HS-5 (cell line): Measurements from ENCODE around the gene PGD.
"Not testable (repeated sequence)": the region's sequence is repeated elsewhere in the genome, so short reads cannot be mapped to it uniquely, and the experiment has no call there.

ENCODE experiments used
- DNase-seq: peaks from one replicate; pipeline ENCODE4 v3.0.0-alpha.2; 2012; ENCODE audit warnings: low read depth

The PGD gene

DNA sequence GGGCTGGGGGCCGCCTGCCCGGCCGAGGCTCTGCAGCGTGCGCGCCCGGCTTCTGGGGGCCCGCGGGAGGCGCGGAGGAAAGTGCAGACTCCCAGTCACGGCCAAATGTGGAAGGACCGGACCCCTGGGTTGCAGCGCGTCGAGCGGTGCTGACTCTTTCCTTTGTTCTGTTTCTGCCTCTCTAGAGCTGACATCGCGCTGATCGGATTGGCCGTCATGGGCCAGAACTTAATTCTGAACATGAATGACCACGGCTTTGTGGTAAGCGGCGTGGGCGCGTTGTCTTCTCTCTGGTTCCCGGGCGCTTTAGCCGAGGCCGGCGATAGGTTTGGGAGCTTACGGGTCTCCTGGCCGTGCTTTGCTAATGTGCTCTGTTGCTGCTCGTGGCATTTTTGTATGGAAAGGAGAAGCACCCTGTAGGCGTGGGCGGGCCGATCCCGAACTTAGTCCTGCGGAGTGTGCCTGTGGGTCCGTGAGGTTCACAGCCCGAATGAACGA is 629 bp downstream of the PGD start:
- no peak for DNase-seq

DNA sequence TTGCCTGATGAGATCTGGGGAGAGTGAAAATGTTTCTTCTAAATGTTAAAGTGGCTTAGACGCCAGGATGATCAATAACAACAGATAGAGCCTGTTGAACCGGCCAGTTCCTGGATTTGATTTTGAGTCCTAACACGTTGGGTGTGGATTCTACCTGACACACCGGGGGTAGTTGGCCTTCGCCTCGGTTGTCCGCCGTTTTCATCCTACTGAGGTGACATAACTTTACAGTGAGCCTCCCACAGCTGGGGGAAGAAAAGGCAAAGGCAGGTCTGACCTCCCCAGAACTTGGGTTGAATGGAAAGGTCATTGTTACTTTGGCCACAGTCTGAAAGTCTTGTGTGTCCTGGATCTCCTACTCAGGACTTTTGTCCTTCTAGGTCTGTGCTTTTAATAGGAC is 1.1 kb downstream of the PGD start:
- no peak for DNase-seq

DNA sequence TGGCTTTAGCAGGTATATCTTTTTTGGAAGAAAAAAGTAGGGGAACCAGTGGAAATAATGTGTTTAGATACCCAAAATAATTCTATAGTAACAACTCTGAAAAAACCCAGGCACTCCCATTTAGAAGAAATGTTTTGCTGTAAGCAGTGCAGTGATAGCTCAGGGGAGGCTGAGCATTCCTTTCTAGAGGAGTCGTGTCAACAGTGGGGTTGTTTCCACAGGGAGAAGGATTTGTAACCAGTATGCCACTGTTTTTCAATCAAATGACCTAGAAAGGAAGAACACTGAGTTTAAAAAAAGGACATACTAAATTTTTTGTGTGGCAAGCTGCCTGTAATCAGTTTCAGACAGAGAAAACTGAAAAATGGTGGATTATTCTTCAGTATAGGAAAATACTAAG is 2.4 kb downstream of the PGD start:
- DNase-seq: no peak

DNA sequence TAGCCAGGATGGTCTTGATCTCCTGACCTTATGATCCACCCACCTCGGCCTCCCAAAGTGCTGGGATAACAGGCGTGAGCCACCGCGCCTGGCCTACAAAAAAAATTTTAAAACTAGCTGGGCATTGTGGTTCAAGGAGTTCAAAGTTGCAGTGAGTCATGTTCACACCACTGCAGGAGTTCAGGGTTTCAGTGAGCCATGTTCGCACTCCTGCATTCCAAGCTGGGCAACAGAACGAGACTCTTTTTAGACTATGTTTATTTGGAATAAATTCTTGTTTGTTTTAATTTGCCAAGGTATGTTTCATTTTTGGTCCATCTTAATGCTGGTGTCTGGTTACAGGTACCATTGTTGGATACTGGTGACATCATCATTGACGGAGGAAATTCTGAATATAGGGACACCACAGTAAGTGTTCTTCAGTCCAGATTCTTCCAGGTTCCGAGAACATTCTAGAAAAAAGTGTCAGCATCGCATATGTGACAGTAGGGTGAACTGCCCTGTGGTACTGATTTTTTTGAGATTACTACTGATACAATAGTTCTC is 3.9 kb downstream of the PGD start:
- no peak for DNase-seq

DNA sequence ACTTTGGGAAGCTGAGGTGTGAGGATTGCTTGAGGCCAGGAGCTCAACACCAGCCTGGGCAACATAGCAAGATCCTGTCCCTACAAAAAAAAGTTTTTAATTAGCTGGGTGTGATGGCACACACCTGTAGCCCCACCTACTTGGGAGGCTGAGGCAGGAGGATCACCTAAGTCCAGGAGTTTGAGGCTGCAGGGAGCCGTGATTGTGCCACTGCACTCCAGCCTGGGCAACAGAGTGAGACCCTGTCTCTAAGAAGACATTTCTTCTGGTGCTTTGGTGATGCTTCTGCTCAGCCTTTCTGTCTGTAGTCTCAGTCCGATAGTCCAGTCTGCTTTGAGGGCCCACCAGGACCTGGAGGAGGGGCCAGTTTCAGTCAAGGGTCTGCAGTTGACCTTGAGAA is 8.3 kb downstream of the PGD start:
- DNase-seq: no peak

DNA sequence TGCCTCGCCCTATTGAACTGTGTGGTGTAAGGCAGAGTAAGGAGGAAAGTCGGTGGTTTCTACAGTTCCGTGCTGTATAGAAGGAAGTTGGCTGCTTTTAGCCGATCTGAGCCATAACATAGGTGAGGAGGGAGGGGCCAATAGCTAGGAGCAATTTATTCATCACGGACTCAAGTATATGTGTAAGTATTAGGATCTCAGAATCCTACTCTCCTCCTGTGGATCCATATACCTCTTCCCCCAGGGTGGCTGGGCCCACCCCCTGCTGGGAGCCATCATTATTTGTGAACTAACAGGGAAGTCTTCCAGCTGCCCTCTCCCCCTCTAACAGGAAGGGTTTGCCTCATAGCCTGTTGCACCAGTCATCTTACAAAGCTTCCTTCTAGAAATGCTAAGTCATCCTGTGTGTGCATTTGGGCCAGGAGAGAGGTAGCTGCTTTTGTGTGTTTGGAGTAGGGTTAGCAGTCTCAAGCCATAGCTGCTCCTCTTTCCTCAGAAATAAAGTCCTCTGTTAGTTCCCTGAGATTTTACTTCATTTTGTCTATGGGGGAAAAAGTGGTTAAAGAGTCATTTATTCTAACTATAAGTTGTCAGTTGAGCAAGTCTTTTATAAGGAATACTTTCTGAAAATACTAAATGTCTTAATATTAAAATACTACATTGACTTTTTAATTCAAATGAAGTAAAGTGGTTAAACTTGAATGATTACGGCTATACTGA is 16.5 kb downstream of the PGD start:
- DNase-seq: no peak

DNA sequence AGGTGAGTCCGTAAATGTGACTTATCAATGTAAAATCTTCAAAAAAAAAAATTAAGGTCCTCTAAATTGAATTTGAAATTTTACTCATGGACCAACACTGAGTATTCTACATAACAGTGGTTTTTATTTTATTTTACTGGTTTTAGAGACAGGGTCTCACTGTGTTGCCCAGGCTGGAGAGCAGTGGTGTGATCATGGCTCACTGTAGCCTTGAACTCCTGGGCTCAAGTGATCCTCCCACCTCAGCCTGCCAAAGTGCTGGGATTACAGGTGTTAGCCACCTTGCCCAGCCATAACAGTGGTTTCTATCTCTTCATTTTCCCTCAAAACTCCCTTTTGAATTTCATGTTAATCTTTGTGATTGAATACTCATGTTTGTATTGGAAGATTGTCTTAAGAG is 17.1 kb downstream of the PGD start:
- DNase-seq: not testable (repeated sequence)

DNA sequence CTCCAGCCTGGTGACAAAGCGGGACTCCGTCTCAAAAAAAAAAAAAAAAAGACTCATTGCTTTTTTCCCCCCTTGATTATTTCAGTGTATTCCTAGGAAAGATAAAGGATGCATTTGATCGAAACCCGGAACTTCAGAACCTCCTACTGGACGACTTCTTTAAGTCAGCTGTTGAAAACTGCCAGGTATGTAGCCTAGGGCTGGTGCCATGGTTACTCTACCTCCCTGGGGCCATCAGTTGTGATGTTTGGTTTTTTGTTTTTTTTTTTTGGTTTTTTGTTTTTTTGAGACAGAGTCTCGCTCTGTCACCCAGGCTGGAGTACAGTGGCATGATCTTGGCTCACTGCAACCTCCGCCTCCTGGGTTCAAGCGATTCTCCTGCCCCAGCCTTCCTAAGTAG is 19.9 kb downstream of the PGD start:
- DNase-seq: not testable (repeated sequence)

DNA sequence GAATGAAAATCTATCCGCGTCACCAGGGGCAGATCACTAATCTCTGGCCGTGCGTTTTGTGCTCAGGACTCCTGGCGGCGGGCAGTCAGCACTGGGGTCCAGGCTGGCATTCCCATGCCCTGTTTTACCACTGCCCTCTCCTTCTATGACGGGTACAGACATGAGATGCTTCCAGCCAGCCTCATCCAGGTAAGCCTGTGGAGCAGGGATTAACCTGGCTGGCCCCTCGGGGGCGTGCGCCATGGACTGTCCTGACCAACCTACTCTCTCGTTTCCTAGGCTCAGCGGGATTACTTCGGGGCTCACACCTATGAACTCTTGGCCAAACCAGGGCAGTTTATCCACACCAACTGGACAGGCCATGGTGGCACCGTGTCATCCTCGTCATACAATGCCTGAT is 20.5 kb downstream of the PGD start:
- DNase-seq: no peak

DNA sequence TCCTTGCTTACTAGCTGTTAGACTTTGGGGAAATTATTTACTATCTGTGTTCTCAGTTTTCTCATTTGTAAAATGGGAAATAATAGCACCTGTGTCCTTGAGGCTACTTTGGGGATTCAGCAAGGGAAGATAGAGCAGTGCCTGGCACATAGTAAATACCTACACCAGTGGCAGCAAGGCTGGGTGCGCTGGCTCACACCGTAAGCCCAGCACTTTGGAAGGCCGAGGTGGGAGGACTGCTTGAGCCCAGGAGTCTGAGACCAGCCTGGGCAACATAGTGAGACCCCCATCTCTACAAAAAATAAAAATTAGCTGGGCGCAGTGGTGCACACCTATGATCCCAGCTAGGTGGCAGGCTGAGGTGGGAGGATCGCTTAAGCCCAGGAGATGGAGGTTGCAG is 22.8 kb downstream of the PGD start:
- DNase-seq: no peak

DNA sequence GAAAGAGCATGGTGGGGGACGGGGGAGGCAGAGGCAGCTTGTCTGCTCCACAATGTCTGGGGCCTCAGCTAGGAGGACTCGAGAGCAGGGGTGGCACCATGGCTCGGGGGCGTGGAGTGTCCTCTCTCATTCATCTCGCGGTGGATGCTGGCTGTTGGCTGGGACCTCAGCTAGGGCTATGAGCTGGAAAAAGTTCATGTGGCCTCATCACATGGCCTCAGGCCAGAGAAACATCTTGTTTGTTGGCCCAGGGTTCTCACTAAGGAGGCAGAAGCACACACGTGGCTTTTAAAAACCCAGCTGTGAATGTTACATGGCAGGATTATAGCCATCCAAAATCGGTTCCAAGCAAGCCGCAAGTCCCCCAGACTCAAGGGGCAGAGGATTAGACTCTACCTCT is 25.2 kb downstream of the PGD start:
- DNase-seq: no peak

DNA sequence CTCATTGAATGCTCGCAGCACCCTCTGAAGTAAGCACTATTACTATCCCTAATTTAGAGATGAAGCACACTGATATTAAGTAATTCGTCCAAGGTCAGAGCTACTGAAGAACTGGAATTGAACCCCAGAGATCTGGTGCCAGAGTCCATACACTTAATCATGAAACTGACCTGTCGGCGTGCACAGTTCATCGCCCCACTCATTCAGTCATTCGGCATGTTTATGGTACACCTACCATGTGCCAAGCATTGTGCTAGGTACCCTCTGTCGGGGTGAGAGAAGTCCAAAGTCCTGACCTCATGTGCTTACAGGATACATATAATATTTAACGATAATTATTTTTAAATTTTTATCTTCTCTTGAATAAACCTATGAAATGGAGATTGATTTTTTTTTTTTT is 25.8 kb downstream of the PGD start:
- DNase-seq: no peak

DNA sequence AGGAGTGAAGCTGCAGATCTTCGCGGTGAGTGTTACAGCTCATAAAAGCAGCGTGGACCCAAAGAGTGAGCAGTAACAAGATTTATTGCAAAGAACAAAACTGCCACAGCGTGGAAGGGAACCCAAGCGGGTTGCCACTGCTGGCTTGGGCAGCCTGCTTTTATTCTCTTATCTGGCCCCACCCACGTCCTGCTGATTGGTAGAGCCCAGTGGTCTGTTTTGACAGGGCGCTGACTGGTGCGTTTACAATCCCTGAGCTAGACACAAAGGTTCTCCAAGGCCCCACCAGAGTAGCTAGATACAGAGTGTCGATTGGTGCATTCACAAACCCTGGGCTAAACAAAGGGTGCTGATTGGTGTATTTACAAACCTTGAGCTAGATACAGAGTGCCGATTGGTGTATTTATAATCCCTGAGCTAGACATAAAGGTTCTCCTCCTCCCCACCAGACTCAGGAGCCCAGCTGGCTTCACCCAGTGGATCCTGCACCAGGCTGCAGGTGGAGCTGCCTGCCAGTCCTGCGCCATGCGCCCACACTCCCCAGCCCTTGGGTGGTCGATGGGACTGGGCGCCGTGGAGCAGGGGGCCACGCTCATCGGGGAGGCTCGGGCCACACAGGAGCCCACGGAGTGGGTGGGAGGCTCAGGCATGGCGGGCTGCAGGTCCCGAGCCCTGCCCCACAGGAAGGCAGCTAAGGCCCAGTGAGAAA is 27.1 kb downstream of the PGD start:
- DNase-seq: not testable (repeated sequence)

DNA sequence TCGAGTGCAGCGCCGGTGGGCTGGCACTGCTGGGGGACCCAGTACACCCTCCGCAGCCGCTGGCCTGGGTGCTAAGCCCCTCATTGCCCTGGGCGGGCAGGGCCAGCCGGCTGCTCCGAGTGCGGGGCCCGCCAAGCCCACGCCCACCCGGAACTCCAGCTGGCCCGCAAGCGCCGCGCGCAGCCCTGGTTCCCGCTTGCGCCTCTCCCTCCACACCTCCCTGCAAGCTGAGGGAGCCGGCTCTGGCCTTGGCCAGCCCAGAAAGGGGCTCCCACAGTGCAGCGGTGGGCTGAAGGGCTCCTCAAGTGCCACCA is 27.6 kb downstream of the PGD start:
- not testable (repeated sequence) for DNase-seq

DNA sequence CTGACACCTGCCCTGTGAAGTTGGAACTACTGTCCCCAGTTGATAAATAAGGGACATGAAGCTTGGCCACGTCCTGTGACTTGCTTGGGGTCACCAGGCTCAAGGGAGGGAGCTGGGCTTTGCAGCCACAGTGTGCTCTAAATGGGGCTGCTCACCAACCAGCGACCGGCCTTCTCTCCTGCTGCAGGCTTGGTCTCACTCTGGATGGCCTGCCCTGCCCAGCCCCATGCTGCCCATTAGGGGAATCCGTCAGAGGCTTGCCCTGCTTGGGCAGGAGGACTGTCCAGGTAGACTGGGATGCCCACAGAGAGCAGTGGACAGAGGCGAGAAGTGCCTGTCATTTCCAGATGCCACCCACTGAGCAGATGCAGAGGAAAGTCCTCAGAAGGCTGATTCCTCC is 30.1 kb downstream of the PGD start:
- DNase-seq: no peak

DNA sequence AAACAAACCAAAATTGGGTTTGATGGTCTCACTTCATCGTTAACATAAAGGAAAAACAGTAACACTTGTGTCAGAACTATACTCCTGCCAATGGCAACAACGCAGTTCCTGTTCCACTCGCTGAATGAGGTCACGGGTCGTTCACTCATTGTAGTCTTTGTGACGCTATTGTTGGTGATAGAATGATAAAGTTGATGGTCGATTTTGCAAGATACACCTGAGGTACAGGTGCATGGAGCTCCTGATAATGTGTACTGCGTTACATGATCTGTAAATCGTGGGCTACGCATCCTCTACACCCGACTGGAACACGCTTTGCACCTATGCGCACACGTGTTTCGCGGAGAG is 31.0 kb downstream of the PGD start:
- DNase-seq: no peak

DNA sequence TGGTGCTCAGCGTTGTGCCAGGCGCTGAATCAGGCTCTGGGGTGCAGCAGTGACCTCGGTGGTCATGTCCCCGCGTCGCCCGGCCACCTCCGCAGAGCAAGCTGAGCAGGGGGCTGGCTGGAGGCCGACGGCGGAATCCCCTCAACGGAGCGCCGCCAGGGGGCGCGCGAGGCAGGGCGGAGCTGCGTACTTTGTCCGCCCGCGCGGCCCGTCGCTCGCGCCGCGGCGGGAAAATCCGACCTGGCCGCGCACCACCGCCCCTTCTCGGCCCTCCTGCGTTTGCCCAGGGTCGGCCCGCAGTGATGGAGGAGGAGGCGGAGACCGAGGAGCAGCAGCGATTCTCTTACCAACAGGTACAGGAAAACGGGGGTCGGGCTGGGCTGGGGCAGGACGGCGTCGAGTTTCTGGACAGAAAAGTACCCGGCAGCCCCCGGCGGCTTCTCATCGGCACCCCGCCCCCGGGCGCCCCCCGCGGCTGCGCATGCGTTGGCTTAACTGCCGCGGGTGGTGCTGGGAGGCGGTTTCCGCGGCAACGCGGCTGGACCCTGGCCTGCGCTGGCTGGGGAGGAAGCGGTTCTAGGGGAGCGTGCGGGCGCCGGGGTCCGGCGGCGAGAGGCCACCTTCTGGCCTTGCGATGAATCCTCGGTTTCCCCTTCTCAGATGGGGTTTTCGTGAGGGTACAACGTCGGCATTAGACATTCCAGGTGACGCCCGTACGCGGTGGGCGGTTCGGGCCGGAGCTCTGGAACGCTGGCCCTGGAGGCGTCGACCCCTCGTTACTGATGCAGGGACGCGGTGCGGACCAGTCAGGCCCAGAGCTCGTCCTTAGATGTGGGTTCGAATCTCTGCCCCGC is 31.6 kb downstream of the PGD start, which contains the start of gene CENPS:
TSS of gene CENPS (plus strand) at position 218 of the 854 bp plus-strand sequence. CDS start at position 303, 85 bp downstream.
- DNase-seq: peak; percentile 56

DNA sequence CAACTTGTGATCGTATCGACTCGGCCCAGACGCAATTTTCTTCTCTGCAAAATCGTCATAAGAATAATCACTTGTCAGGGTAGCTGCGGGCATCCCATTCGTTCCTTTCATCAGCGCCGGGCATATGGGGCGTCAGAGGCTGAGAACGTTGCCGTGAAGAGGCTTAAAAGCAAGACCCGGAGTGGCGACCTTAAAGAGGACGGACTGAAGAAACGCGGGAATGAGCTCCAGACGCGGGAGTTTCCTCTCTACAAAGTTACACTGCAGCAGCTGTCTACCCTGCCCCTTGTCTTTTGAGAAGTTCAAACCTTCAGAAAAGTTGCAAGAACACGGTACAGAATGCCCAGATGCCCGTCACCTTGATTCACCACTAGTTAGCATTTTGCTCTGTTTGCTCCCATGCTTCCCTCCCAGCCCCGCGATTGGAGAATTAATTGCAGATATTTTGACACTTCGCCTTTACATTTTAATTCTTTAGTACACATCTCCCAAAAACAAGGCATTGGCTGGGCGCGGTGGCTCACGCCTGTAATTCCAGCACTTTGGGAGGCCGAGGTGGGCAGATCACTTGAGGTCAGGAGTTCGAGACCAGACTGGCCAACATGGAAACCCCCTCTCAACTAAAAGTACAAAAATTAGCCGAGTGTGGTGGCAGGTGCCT is 32.3 kb downstream of the PGD start:
- no peak for DNase-seq

DNA sequence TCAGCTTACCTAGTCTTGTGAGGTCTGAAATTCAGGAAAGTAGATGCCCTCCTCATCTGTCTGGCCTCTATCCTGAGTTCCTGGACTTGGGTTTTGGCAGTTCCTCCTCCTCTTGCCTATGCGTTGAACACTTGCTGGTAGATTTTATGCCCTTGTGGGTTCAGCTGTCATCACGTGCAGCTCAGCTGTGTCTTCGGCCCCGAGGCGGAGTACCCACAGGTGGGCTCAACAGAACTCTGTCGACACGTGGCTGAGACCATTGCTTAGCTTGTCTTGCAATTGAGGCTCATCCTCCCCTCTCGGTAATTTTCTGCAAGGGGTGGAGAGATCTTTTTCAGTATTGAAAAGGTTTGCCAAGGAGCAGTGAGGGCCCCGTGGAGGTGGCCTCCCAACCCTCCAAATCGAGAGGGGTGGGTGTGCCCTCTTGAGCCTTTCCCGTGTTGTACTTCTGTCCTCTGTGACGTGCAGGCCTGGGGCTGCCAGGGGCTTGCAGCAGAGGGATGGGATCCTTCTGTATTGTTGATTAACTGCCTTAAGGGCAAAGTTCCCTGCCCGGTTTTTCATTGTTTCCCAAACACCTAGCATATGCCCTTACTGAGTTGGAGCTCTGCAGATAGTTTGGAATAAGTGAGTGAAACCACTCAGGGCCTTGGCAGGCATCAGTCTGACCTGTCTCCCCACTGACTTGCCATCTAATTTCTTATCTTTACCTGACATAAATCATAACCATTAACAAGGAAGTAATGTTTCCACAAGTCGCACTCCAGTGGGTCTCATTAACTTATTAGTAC is 34.2 kb downstream of the PGD start:
- no peak for DNase-seq

DNA sequence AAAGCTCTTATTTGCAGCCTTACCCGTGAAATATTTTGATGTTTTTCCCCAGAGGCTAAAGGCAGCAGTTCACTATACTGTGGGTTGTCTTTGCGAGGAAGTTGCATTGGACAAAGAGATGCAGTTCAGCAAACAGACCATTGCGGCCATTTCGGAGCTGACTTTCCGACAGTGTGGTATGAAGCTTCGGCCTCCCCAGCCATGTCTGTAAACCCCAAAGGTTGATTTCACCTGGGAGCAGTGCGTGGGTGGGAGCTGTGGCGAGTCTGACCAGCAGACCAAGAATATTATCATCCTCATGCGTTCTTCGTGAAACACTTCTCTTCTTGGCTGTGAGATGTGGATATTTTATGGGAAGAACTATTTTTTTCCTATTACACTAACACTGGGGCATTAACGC is 34.9 kb downstream of the PGD start:
- no peak for DNase-seq

DNA sequence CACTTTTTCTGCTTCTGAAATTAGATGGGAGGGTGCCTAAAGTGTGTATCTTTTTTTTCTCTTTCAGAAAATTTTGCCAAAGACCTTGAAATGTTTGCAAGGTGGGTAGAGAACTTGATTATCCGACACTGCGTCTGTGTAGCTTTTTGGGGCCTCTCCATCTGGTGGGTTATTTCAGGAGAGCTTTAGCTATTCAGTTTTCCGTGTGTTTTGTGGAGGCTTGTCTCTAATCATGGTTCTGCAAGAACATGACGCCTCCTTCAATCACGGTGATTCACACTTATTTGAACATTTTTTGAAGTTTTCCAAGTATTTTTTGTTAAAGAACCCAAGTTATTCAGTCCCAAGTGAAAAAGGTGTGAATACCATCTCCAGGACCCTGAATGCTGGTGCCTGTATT is 35.7 kb downstream of the PGD start:
- DNase-seq: no peak
